K562 (cell line): Measurements from ENCODE around the gene MYL3. TPM values are rescaled to one million over a fixed set of nuclear protein-coding genes. Genes with fewer than 3 reads are reported as not detected.

ENCODE experiments used
- ATAC-seq: fragments of 200-7000 bp; cut with Tn5 transposase; 3 replicates; pipeline ENCODE4 v1.9.1; 2020; ENCODE audit warnings: moderate library complexity
- BruUV-seq: library from RNA; stranded (reverse); fragments of 400-500 nt; replicated peaks from 2 replicates; lab custom pipeline; 2021; lab: Mats Ljungman, UMichigan
- CTCF ChIA-PET: fragments of 300-600 bp; formaldehyde crosslinking; extraction: SDS; loops from one replicate; lab custom pipeline; 2021; ENCODE audit warnings: low intra/inter-chr PET ratio; lab: Yijun Ruan, JAX
- POLR2A ChIA-PET: fragments of 300-600, 350-650 bp; sonication (Branson Sonifier 250); formaldehyde crosslinking; extraction: SDS; loops from one replicate; lab custom pipeline; 2021; ENCODE audit warnings: antibody characterized with exemption, inconsistent platforms; lab: Yijun Ruan, JAX
- DNase-seq, 4 experiments: peaks; one replicate each; pipeline versions ENCODE4 v3.0.0 to v3.0.0-alpha.2; 2011 to 2018; ENCODE audit warnings: low spot score in 3 of 4, mixed read lengths in 3 of 4; ENCODE audit errors: extremely low read depth in 1 of 4
- FAIRE-seq: peaks from 2 replicates; lab custom pipeline; 2011; peaks lifted over from hg19 to GRCh38; lab: Jason Lieb, UNC
- H2AFZ ChIP-seq: 2 replicates; pipeline ENCODE4 v1.6.0; 2011; ENCODE audit warnings: low read depth, low read length, control low read depth, inconsistent platforms
- H3K27ac ChIP-seq: fragments of 200-600 bp; 3 replicates; pipeline ENCODE4 v1.8.0; 2011; ENCODE audit warnings: low read depth, mild to moderate bottlenecking, control low read depth, inconsistent platforms, low read length, moderate library complexity, mixed read lengths; ENCODE audit errors: extremely low read depth
- H3K27me3 ChIP-seq, 2 experiments: fragments of 300-600 bp in 1 of 2; 2 replicates in 1 of 2; 3 replicates in 1 of 2; pipeline versions ENCODE4 v1.6.0 to v1.8.0; 2011; ENCODE audit warnings: inconsistent platforms in 2 of 2, low read length in 2 of 2, mild to moderate bottlenecking in 1 of 2, mixed read lengths in 1 of 2, moderate library complexity in 1 of 2; ENCODE audit not compliant: control insufficient read depth in 2 of 2, insufficient read depth in 2 of 2
- H3K36me3 ChIP-seq: fragments of 300-600 bp; 3 replicates; pipeline ENCODE4 v1.8.0; 2011; ENCODE audit warnings: mild to moderate bottlenecking, low read length, inconsistent platforms; ENCODE audit not compliant: control insufficient read depth, insufficient read depth
- H3K4me1 ChIP-seq, 2 experiments: fragments of 200-600 bp in 1 of 2; replicated peaks in 1 of 2; 2 replicates in 1 of 2; 3 replicates in 1 of 2; pipeline versions ENCODE4 v1.5.1 to v1.8.0; 2011; ENCODE audit warnings: inconsistent platforms in 2 of 2, low read length in 2 of 2, mild to moderate bottlenecking in 1 of 2, mixed read lengths in 1 of 2, moderate library complexity in 1 of 2; ENCODE audit not compliant: control insufficient read depth in 2 of 2, insufficient read depth in 2 of 2
- H3K4me2 ChIP-seq: 2 replicates; pipeline ENCODE4 v1.6.1; 2011; ENCODE audit warnings: low read length, control low read depth, inconsistent platforms, mixed read lengths; ENCODE audit not compliant: insufficient read depth
- H3K4me3 ChIP-seq: fragments of 200-600 bp; sonication (generic), shearing (Covaris generic); 2 replicates; pipeline ENCODE4 v1.5.1; 2016; ENCODE audit warnings: control low read depth, inconsistent platforms
- H3K79me2 ChIP-seq: fragments of 200-600 bp; 3 replicates; pipeline ENCODE4 v1.8.0; 2011; ENCODE audit warnings: low read length, inconsistent platforms; ENCODE audit not compliant: control insufficient read depth, insufficient read depth
- H3K9ac ChIP-seq, 2 experiments: 2 replicates each; pipeline versions ENCODE4 v1.6.0 to v1.6.1; 2011; ENCODE audit warnings: low read depth in 2 of 2, low read length in 2 of 2, control low read depth in 1 of 2, inconsistent platforms in 1 of 2, mild to moderate bottlenecking in 1 of 2, mixed read lengths in 1 of 2; ENCODE audit not compliant: insufficient read depth in 1 of 2
- H3K9me1 ChIP-seq: one replicate; pipeline ENCODE4 v1.6.0; 2011; ENCODE audit warnings: inconsistent platforms, mild to moderate bottlenecking, low read length, moderate library complexity; ENCODE audit not compliant: control insufficient read depth, insufficient read depth
- H3K9me3 ChIP-seq: replicated peaks from 2 replicates; pipeline ENCODE4 v1.5.1; 2011; ENCODE audit warnings: low read depth, low read length, inconsistent platforms; ENCODE audit not compliant: control insufficient read depth, insufficient read depth
- H4K20me1 ChIP-seq: replicated peaks from 2 replicates; pipeline ENCODE4 v1.6.1; 2011; ENCODE audit warnings: low read length, inconsistent platforms, mixed read lengths; ENCODE audit not compliant: control insufficient read depth, insufficient read depth
- ATF1 ChIP-seq, 2 experiments: fragments of 450-650 bp in 1 of 2; IDR thresholded peaks; 2 replicates each; pipeline ENCODE4 v1.6.1; 2016; ENCODE audit warnings: missing compliant biosample characterization in 1 of 2, missing genetic modification characterization in 1 of 2
- CHD4 ChIP-seq: fragments of 200-600 bp; sonication (generic); IDR thresholded peaks from 3 replicates; pipeline ENCODE4 v1.6.1; 2012; ENCODE audit warnings: low read depth, mild to moderate bottlenecking, mixed read lengths, low read length, inconsistent platforms; ENCODE audit not compliant: insufficient read depth, insufficient replicate concordance, poor library complexity, severe bottlenecking
- DMBX1 ChIP-seq: fragments of 250-450 bp; sonication (Bioruptor Pico); IDR thresholded peaks from 2 replicates; pipeline ENCODE4 v1.8.0; 2022; ENCODE audit warnings: inconsistent platforms, mild to moderate bottlenecking, moderate library complexity, borderline replicate concordance
- DPF2 ChIP-seq: fragments of 450-650 bp; IDR thresholded peaks from 2 replicates; pipeline ENCODE4 v1.6.1; 2016
- HDAC3 ChIP-seq: fragments of 450-650 bp; IDR thresholded peaks from 2 replicates; pipeline ENCODE4 v1.6.1; 2018; ENCODE audit warnings: borderline replicate concordance, mild to moderate bottlenecking, moderate library complexity; ENCODE audit not compliant: partially characterized antibody
- HEY1 ChIP-seq: fragments of 250-450 bp; sonication (Bioruptor Pico); IDR thresholded peaks from 2 replicates; pipeline ENCODE4 v1.5.0; 2020; ENCODE audit warnings: mild to moderate bottlenecking, moderate library complexity, borderline replicate concordance
- KDM2B ChIP-seq: fragments of 250-450 bp; sonication (Bioruptor Pico); IDR thresholded peaks from 2 replicates; pipeline ENCODE4 v1.8.0; 2021; ENCODE audit warnings: mild to moderate bottlenecking, moderate library complexity
- PCBP2 ChIP-seq: fragments of 200-400 bp; formaldehyde crosslinking; IDR thresholded peaks from 2 replicates; pipeline ENCODE4 v1.6.1; 2018; ENCODE audit warnings: low read length, low read depth, mild to moderate bottlenecking, moderate library complexity; ENCODE audit not compliant: poor library complexity, severe bottlenecking
- SIN3B ChIP-seq: fragments of 450-650 bp; IDR thresholded peaks from 2 replicates; pipeline ENCODE4 v1.6.1; 2017; ENCODE audit warnings: low read depth, mild to moderate bottlenecking, moderate library complexity
- SNIP1 ChIP-seq: fragments of 450-650 bp; IDR thresholded peaks from 2 replicates; pipeline ENCODE4 v1.7.1; 2017; ENCODE audit warnings: low read depth, mild to moderate bottlenecking
- ZNF133 ChIP-seq: fragments of 250-450 bp; sonication (Bioruptor Pico); IDR thresholded peaks from 2 replicates; pipeline ENCODE4 v1.4.0; 2020; ENCODE audit warnings: mild to moderate bottlenecking
- ZNF561 ChIP-seq: fragments of 450-650 bp; formaldehyde crosslinking; conservative IDR thresholded peaks from 2 replicates; pipeline ENCODE4 v1.4.0; 2020; ENCODE audit warnings: mild to moderate bottlenecking, moderate library complexity
- ZNF695 ChIP-seq: fragments of 450-650 bp; formaldehyde crosslinking; IDR thresholded peaks from 2 replicates; pipeline ENCODE4 v1.4.0; 2020; ENCODE audit warnings: mild to moderate bottlenecking, moderate library complexity
- WGBS: fragments of 100-300 bp; shearing (Covaris generic); methylation state at CpG from one replicate; pipeline ENCODE4 v1.1.6; 2016; ENCODE audit warnings: low coverage, mixed read lengths; ENCODE audit not compliant: insufficient coverage; ENCODE audit errors: missing lambda C conversion rate; 5-methylcytosine and 5-hydroxymethylcytosine counted together
- in situ Hi-C: fragments of 300-500 bp; cut with MboI; formaldehyde crosslinking; loops from 4 replicates; pipeline ENCODE4 v1.15.0; 2018; ENCODE audit warnings: inconsistent platforms, mixed read lengths
- intact Hi-C: fragments of 100-400 bp; cut with micrococcal nuclease; formaldehyde crosslinking; loops from 2 replicates; pipeline ENCODE4 v1.14.2; 2022
- polyA plus RNA-seq, 8 experiments: library from polyadenylated mRNA; depleted of rRNA in 4 of 8; stranded (reverse) in 5 of 8; unstranded in 3 of 8; fragments of >200 nt; fragmentation: Nextera tagmentation in 2 of 8; fragmentation: Illumina TruSeq in 1 of 8; extraction: Ambion mirVana in 2 of 8; extraction: Trizol in 1 of 8; gene quantifications; 2 replicates each; pipeline versions ENCODE4 v1.2.1 to v1.2.3, GENCODE V29; 2011 to 2014; ENCODE audit warnings: inconsistent platforms in 1 of 8, missing spikeins in 1 of 8
- total RNA-seq, 7 experiments: library from RNA; depleted of rRNA in 6 of 7; stranded (reverse); fragments of >200 nt in 6 of 7; fragmentation: Illumina TruSeq in 2 of 7; extraction: Trizol in 2 of 7; gene quantifications; 2 replicates each; pipeline versions ENCODE4 v1.2.1 to v1.2.3, GENCODE V29; 2011 to 2021; ENCODE audit warnings: low replicate concordance in 1 of 7

MYL3 gene
- total and polyA plus RNA-seq, 9 of the 15 experiments (the other 6 are each of a cell fraction or from before 2014, with no cell fraction given): 0.14 to 0.45 TPM; not detected in 7

GRCh38 chr3:46833346-46834300 is 29.6 kb downstream of the MYL3 start:
- H3K27ac ChIP-seq: no peak overlapping the region
- ChIA-PET POLR2A (interaction anchor here (1.4 kb wide), 1 partner anchor 154 kb away, joined by 5 read pairs; no protein-coding TSS in a partner anchor), CTCF (no interaction called here)
- in situ Hi-C loops: no loop called here
- DNase-seq (no peak), FAIRE-seq (no peak), ATAC-seq (no peak)
- H3K4me3 ChIP-seq: no peak overlapping the region
- no peaks in the 10 kb centered on the region for H3K9me3 ChIP-seq
- H4K20me1 ChIP-seq: no peaks in the 10 kb centered on the region
- H3K79me2 ChIP-seq: no peaks in the 10 kb centered on the region
- H3K4me2 ChIP-seq: no peak overlapping the region
- no peak for TF ChIP-seq ZNF695 (CRISPR knock-in tag)
- no peak for TF ChIP-seq KDM2B (CRISPR knock-in tag)
- no peak for TF ChIP-seq HDAC3
- TF ChIP-seq HEY1 (CRISPR knock-in tag): no peak
- no peak for TF ChIP-seq PCBP2
- TF ChIP-seq CHD4: no peak
- no peak for TF ChIP-seq SIN3B
- TF ChIP-seq DMBX1: no peak
- no peak for TF ChIP-seq ZNF561 (CRISPR knock-in tag)
- TF ChIP-seq SNIP1: no peak
- no peak for TF ChIP-seq DPF2
- no peak for TF ChIP-seq ATF1 (CRISPR knock-in tag; IDR thresholded peaks at IDR 0.05)
- no peak for TF ChIP-seq ATF1 (tag; IDR thresholded peaks at IDR 0.05)
- no peak for TF ChIP-seq ZNF133 (CRISPR knock-in tag)
- H3K9ac ChIP-seq: no peak overlapping the region
- H3K9me1 ChIP-seq: no peaks in the 10 kb centered on the region
- H3K27me3 ChIP-seq: peaks cover 29 to 45% of the 10 kb centered on the region in 2 experiments
- H3K36me3 ChIP-seq: no peaks in the 10 kb centered on the region
- intact Hi-C loops: no loop called here
- H2AFZ ChIP-seq: no peak overlapping the region
- BruUV-seq: no TSS peak
- H3K4me1 ChIP-seq: peaks cover 0 to 11% of the 10 kb centered on the region in 2 experiments; a peak in 2 of 5 replicates
- 5% methylated on average over 55 of the region's 65 CpGs for WGBS
